Caco-2 (cell line): ENCODE data around the gene WDR82. TPM values are rescaled to one million over a fixed set of nuclear protein-coding genes. Genes with fewer than 3 reads are reported as not detected.

Experiments used
- BruUV-seq: library from RNA; stranded (reverse); fragments of 400-500 nt; replicated peaks from 2 replicates; lab custom pipeline; 2021; lab: Mats Ljungman, UMichigan
- CTCF ChIA-PET: fragments of 300-600 bp; sonication (Branson Sonifier 250); formaldehyde crosslinking; loops from one replicate; lab custom pipeline; 2022; ENCODE audit warnings: antibody characterized with exemption; lab: Charles Lee
- POLR2A ChIA-PET: fragments of 300-600 bp; sonication (Branson Sonifier 250); formaldehyde crosslinking; loops from one replicate; lab custom pipeline; 2022; ENCODE audit warnings: antibody characterized with exemption; lab: Charles Lee
- DNase-seq, 2 experiments: peaks; one replicate each; pipeline versions ENCODE4 v3.0.0 to v3.0.0-alpha.2; 2020 to 2022
- H3K27me3 ChIP-seq: replicated peaks from 2 replicates; pipeline ENCODE4 v1.6.0; 2011; ENCODE audit warnings: low read length; ENCODE audit not compliant: control insufficient read depth, insufficient read depth
- H3K36me3 ChIP-seq: 2 replicates; pipeline ENCODE4 v1.5.1; 2011; ENCODE audit warnings: low read length; ENCODE audit not compliant: control insufficient read depth, insufficient read depth
- H3K4me1 ChIP-seq: fragments of 250-450 bp; sonication (Bioruptor Pico); 2 replicates; pipeline ENCODE4 v1.5.1; 2020; ENCODE audit warnings: mild to moderate bottlenecking
- H3K4me3 ChIP-seq: 2 replicates; pipeline ENCODE4 v1.5.1; 2011; ENCODE audit warnings: low read depth, mild to moderate bottlenecking, control low read depth, low read length
- H3K9me3 ChIP-seq: fragments of 250-450 bp; sonication (Bioruptor Pico); 2 replicates; pipeline ENCODE4 v1.5.1; 2020; ENCODE audit warnings: mild to moderate bottlenecking, moderate library complexity
- H3K27ac Mint-ChIP-seq: one replicate; pipeline ENCODE4 v1.8.0; 2022; ENCODE audit warnings: mixed read lengths; ENCODE audit not compliant: unreplicated experiment
- H3K27me3 Mint-ChIP-seq: one replicate; pipeline ENCODE4 v1.8.0; 2022; ENCODE audit warnings: mixed read lengths; ENCODE audit not compliant: insufficient read depth, unreplicated experiment
- H3K36me3 Mint-ChIP-seq: one replicate; pipeline ENCODE4 v1.8.0; 2022; ENCODE audit warnings: mild to moderate bottlenecking, mixed read lengths; ENCODE audit not compliant: insufficient read depth, unreplicated experiment
- H3K4me1 Mint-ChIP-seq: one replicate; pipeline ENCODE4 v1.8.0; 2022; ENCODE audit warnings: low read depth, mixed read lengths; ENCODE audit not compliant: unreplicated experiment
- H3K4me3 Mint-ChIP-seq: one replicate; pipeline ENCODE4 v1.8.0; 2022; ENCODE audit warnings: mild to moderate bottlenecking, moderate library complexity, mixed read lengths; ENCODE audit not compliant: unreplicated experiment
- H3K9me3 Mint-ChIP-seq: one replicate; pipeline ENCODE4 v1.8.0; 2022; ENCODE audit warnings: mixed read lengths; ENCODE audit not compliant: unreplicated experiment
- CTCF ChIP-seq, 2 experiments: fragments of 200-600 bp in 1 of 2; IDR thresholded peaks; 1 replicate in 1 of 2; 2 replicates in 1 of 2; pipeline versions ENCODE4 v1.5.1 to v1.8.0; 2011 to 2022; ENCODE audit warnings: antibody characterized with exemption in 1 of 2, control low read depth in 1 of 2, inconsistent platforms in 1 of 2, low read depth in 1 of 2, low read length in 1 of 2, mild to moderate bottlenecking in 1 of 2, moderate library complexity in 1 of 2; ENCODE audit not compliant: insufficient read depth in 1 of 2, severe bottlenecking in 1 of 2, unreplicated experiment in 1 of 2
- intact Hi-C: fragments of 100-400 bp; cut with micrococcal nuclease; formaldehyde crosslinking; loops from one replicate; pipeline ENCODE4 v1.10.0; 2022; ENCODE audit not compliant: unreplicated experiment
- total RNA-seq: library from RNA; stranded (reverse); gene quantifications from 2 replicates; pipeline ENCODE4 v1.2.3, GENCODE V29; 2022

The WDR82 gene
- total RNA-seq, 1 experiment from 2014 or later, result 67.1 TPM

- H3K27me3 Mint-ChIP-seq, result no peaks in the 10 kb centered on the region
- Histone ChIP-seq H3K9me3 (no peaks in the 10 kb centered on the region), H3K4me3 (no peak overlapping the region), H3K4me1 (peaks cover 10% of the 10 kb centered on the region), H3K27me3 (no peaks in the 10 kb centered on the region), H3K36me3 (no peaks in the 10 kb centered on the region; the same call in 1 of the 2 replicates)
- ChIA-PET CTCF (interaction anchor here (1.6 kb wide), 1 partner anchor 9 kb away, joined by 4 read pairs; the partner anchor contains the start of gene TWF2), POLR2A (no interaction called here)
- DNase-seq, result no peak
- no peak overlapping the region for H3K4me3 Mint-ChIP-seq
- no TSS peak for BruUV-seq
- H3K27ac Mint-ChIP-seq, result peak overlapping the region; percentile 62
- H3K9me3 Mint-ChIP-seq, result no peaks in the 10 kb centered on the region
- TF ChIP-seq CTCF (IDR thresholded peaks at IDR 0.05; ENCODE audit: insufficient read depth in 1 of 2, low read depth in 1 of 2, low read length in 1 of 2, severe bottlenecking in 1 of 2, unreplicated experiment in 1 of 2), result no peak
- H3K4me1 Mint-ChIP-seq, result no peaks in the 10 kb centered on the region
- peaks cover 79% of the 10 kb centered on the region for H3K36me3 Mint-ChIP-seq
- intact Hi-C loops, result no loop called here
Measured at GRCh38 chr3:52248165-52248541, 30.3 kb downstream of the WDR82 start.

DNA sequence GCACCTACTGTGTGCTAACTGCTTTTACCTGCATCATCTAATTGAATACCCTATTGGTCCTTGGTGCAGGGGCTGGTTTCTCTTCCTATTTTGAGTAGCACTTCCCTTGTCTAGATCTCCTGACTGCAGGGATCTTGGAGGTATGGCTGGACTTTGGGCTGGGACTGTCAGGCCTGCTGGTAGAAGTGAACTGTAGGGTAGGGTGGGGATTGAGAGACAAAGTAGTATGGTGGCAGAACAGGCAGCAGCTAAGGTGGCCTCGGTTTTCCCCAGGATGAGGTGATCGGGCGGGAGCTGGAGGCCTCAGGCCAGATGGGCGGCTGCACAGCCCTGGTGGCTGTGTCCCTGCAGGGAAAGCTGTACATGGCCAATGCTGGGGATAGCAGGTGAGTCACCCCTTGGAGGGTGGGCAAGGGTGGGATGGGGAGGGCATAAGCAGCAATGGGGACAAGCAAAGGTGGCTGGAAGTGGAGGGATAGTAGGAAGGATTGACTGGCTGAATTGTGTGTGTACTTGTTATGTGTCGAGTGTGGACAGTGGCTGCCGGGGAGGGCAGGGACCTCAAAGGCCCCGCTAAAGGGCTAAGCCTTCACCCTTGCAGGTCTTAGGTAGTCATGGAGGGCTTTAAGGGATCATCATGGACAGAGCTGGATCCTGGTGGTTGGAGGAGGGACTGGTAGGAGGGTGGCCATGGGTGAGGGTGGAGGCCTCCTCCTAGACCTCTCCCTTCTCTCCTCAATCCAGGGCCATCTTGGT is 30.9 kb downstream of the WDR82 start:
- Histone ChIP-seq H3K4me3 (no peak overlapping the region), H3K4me1 (peaks cover 10% of the 10 kb centered on the region), H3K36me3 (no peaks in the 10 kb centered on the region; the same call in 1 of the 2 replicates), H3K27me3 (no peaks in the 10 kb centered on the region), H3K9me3 (no peaks in the 10 kb centered on the region)
- H3K27ac Mint-ChIP-seq, result peak overlapping the region; percentile 62
- no peaks in the 10 kb centered on the region for H3K27me3 Mint-ChIP-seq
- no peaks in the 10 kb centered on the region for H3K9me3 Mint-ChIP-seq
- H3K4me3 Mint-ChIP-seq, result peak overlapping the region; percentile 48
- intact Hi-C loops, result no loop called here
- POLR2A ChIA-PET, result no interaction called here
- no peak for DNase-seq
- TF ChIP-seq CTCF (IDR thresholded peaks at IDR 0.05; ENCODE audit: insufficient read depth in 1 of 2, low read depth in 1 of 2, low read length in 1 of 2, severe bottlenecking in 1 of 2, unreplicated experiment in 1 of 2), result no peak
- H3K4me1 Mint-ChIP-seq, result no peaks in the 10 kb centered on the region
- no TSS peak for BruUV-seq
- peaks cover 73% of the 10 kb centered on the region for H3K36me3 Mint-ChIP-seq
- CTCF ChIA-PET, result interaction anchor here (1.6 kb wide), 1 partner anchor 9 kb away, joined by 4 read pairs; the partner anchor contains the start of gene TWF2

DNA sequence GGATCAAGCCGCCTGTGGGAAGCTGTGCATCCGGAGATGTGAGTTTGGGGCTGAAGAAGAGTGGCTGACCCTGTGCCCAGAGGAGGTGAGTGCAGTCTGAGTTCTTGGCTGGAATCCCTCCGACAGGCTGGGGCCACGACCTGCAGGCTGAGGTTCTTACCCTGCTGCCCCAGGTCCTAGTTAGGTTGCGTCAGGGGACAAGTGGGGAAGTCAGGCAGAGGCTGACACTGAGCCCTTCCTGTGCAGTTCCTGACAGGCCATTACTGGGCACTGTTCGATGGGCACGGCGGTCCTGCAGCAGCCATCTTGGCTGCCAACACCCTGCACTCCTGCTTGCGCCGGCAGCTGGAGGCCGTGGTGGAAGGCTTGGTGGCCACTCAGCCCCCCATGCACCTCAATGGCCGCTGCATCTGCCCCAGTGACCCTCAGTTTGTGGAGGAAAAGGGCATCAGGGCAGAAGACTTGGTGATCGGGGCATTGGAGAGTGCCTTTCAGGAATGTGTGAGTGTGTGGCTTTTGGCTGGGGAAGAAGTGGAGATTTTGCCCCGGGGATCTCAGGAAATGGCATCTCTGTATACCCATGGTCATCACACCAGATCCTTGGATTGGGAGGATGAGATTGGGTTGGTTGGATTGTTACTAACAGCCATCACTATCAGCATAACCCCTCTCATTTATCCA is 31.6 kb downstream of the WDR82 start:
- no peak overlapping the region for H3K4me3 ChIP-seq
- no peaks in the 10 kb centered on the region for H3K27me3 Mint-ChIP-seq

More for the DNA sequence above, 31.6 kb downstream of the WDR82 start:
- CTCF ChIA-PET, result interaction anchor here (1.4 kb wide), 1 partner anchor 43 kb away, joined by 3 read pairs; no protein-coding TSS in a partner anchor
- Histone ChIP-seq H3K4me1 (peaks cover 10% of the 10 kb centered on the region), H3K9me3 (no peaks in the 10 kb centered on the region), H3K27me3 (no peaks in the 10 kb centered on the region), H3K36me3 (no peaks in the 10 kb centered on the region; the same call in 1 of the 2 replicates)
- Mint-ChIP-seq H3K9me3 (no peaks in the 10 kb centered on the region), H3K36me3 (peaks cover 66% of the 10 kb centered on the region), H3K4me3 (peak overlapping the region; percentile 48), H3K4me1 (no peaks in the 10 kb centered on the region), H3K27ac (peak overlapping the region; percentile 57)
- TF ChIP-seq CTCF (IDR thresholded peaks at IDR 0.05; ENCODE audit: insufficient read depth in 1 of 2, low read depth in 1 of 2, low read length in 1 of 2, severe bottlenecking in 1 of 2, unreplicated experiment in 1 of 2), result no peak
- DNase-seq, result no peak
- TSS peak; percentile 25 for BruUV-seq
- intact Hi-C loops, result no loop called here
- POLR2A ChIA-PET, result no interaction called here
